Measurements from ENCODE around the gene TEN1. TPM values are rescaled to one million over a fixed set of nuclear protein-coding genes. Genes with fewer than 3 reads are reported as not detected.

The TEN1 gene
- total RNA-seq, 1 donor from 2014 or later: 5.9 TPM

- H3K36me3 ChIP-seq: no peaks in the 10 kb centered on the region
- H3K27me3 ChIP-seq: no peaks in the 10 kb centered on the region
- no peaks in the 10 kb centered on the region for H3K79me2 ChIP-seq (ENCODE audit: low read depth)
- DNase-seq (ENCODE audit: low spot score): no peak
- no peak for TF ChIP-seq EZH2phosphoT487 (IDR thresholded peaks at IDR 0.05)
- no peak for TF ChIP-seq CTCF (IDR thresholded peaks at IDR 0.05)
- no peak for TF ChIP-seq EZH2 (IDR thresholded peaks at IDR 0.05)
- no peak overlapping the region for H3K27ac Mint-ChIP-seq
- H3K9ac ChIP-seq: no peak overlapping the region
- no peak overlapping the region for H3K4me3 ChIP-seq
- H3K4me3 Mint-ChIP-seq: no peak overlapping the region
- H3K4me2 ChIP-seq: no peak overlapping the region
- H3K9me3 ChIP-seq (ENCODE audit: low read depth): no peaks in the 10 kb centered on the region
- H3K4me1 ChIP-seq: no peaks in the 10 kb centered on the region
- H3K27ac ChIP-seq: no peak overlapping the region
- no peak overlapping the region for H2AFZ ChIP-seq (replicated peaks)
- H3F3A ChIP-seq (ENCODE audit: low read depth): no peaks in the 10 kb centered on the region
- H3K36me3 Mint-ChIP-seq: peaks cover 28% of the 10 kb centered on the region
- no peaks in the 10 kb centered on the region for H3K4me1 Mint-ChIP-seq
- no peaks in the 10 kb centered on the region for H3K9me3 Mint-ChIP-seq
- H3K27me3 Mint-ChIP-seq (ENCODE audit: insufficient read depth, low read depth): peaks cover 4% of the 10 kb centered on the region
- no peaks in the 10 kb centered on the region for H4K20me1 ChIP-seq (ENCODE audit: low read depth)
Observed at GRCh38 chr17:75950855-75951554, 28.0 kb upstream of the TEN1 start.

GRCh38 chr17:75959051-75959838 lies 19.8 kb upstream of the TEN1 start:
- Histone ChIP-seq H3K36me3 (no peaks in the 10 kb centered on the region), H3K4me3 (no peak overlapping the region), H3K27me3 (no peaks in the 10 kb centered on the region), H2AFZ (replicated peaks) (no peak overlapping the region), H3K9me3 (ENCODE audit: low read depth) (no peaks in the 10 kb centered on the region), H3K79me2 (ENCODE audit: low read depth) (no peaks in the 10 kb centered on the region), H3K27ac (no peak overlapping the region), H3K4me2 (no peak overlapping the region), H3F3A (ENCODE audit: low read depth) (peaks cover 3% of the 10 kb centered on the region), H3K9ac (no peak overlapping the region), H4K20me1 (ENCODE audit: low read depth) (no peaks in the 10 kb centered on the region), H3K4me1 (peaks cover 7% of the 10 kb centered on the region)
- peaks cover 13% of the 10 kb centered on the region for H3K36me3 Mint-ChIP-seq
- H3K4me1 Mint-ChIP-seq: no peaks in the 10 kb centered on the region
- peak; percentile 26 for DNase-seq (ENCODE audit: low spot score)
- H3K27ac Mint-ChIP-seq: no peak overlapping the region
- H3K9me3 Mint-ChIP-seq: no peaks in the 10 kb centered on the region
- no peak overlapping the region for H3K4me3 Mint-ChIP-seq
- TF ChIP-seq EZH2 (IDR thresholded peaks at IDR 0.05) (no peak), EZH2phosphoT487 (IDR thresholded peaks at IDR 0.05) (no peak), CTCF (IDR thresholded peaks at IDR 0.05) (no peak)
- no peaks in the 10 kb centered on the region for H3K27me3 Mint-ChIP-seq (ENCODE audit: insufficient read depth, low read depth)

- Histone ChIP-seq H3K9ac (no peak overlapping the region), H3K79me2 (ENCODE audit: low read depth) (no peaks in the 10 kb centered on the region)
- no peaks in the 10 kb centered on the region for H3K9me3 Mint-ChIP-seq
Observed at GRCh38 chr17:75959839-75960511, 19.1 kb upstream of the TEN1 start.

More at GRCh38 chr17:75959839-75960511, 19.1 kb upstream of the TEN1 start:
- Mint-ChIP-seq H3K36me3 (peaks cover 13% of the 10 kb centered on the region), H3K27ac (no peak overlapping the region), H3K4me1 (no peaks in the 10 kb centered on the region), H3K4me3 (no peak overlapping the region), H3K27me3 (ENCODE audit: insufficient read depth, low read depth) (no peaks in the 10 kb centered on the region)
- TF ChIP-seq CTCF (IDR thresholded peaks at IDR 0.05) (no peak), EZH2 (IDR thresholded peaks at IDR 0.05) (no peak), EZH2phosphoT487 (IDR thresholded peaks at IDR 0.05) (no peak)
- H3K4me3 ChIP-seq: no peak overlapping the region
- H3K36me3 ChIP-seq: no peaks in the 10 kb centered on the region
- H3K27me3 ChIP-seq: no peaks in the 10 kb centered on the region
- peaks cover 3% of the 10 kb centered on the region for H3F3A ChIP-seq (ENCODE audit: low read depth)
- no peak for DNase-seq (ENCODE audit: low spot score)
- no peak overlapping the region for H2AFZ ChIP-seq (replicated peaks)
- peaks cover 7% of the 10 kb centered on the region for H3K4me1 ChIP-seq
- H3K9me3 ChIP-seq (ENCODE audit: low read depth): no peaks in the 10 kb centered on the region
- no peak overlapping the region for H3K27ac ChIP-seq
- H3K4me2 ChIP-seq: no peak overlapping the region
- H4K20me1 ChIP-seq (ENCODE audit: low read depth): no peaks in the 10 kb centered on the region

Measured in neural progenitor cell (in vitro differentiated cells).